T-helper 22 cell (primary cell): ENCODE results near the gene PARN.
"Not testable (repeated sequence)": the region's sequence is repeated elsewhere in the genome, so short reads cannot be mapped to it uniquely, and the experiment has no call there.

Source experiments
- DNase-seq: peaks from one replicate; pipeline ENCODE4 v3.0.0-alpha.2; 2020; ENCODE audit warnings: low read depth

The PARN gene

GRCh38 chr16:14400285-14400977, 229.6 kb downstream of the PARN start:
- DNase-seq: no peak

GRCh38 chr16:14399378-14400284, 230.4 kb downstream of the PARN start:
- DNase-seq: no peak

GRCh38 chr16:14398014-14398717, 231.9 kb downstream of the PARN start:
- no peak for DNase-seq

GRCh38 chr16:14395710-14396304, 234.3 kb downstream of the PARN start:
- not testable (repeated sequence) for DNase-seq

GRCh38 chr16:14394834-14395233, 235.2 kb downstream of the PARN start:
- DNase-seq: no peak

- no peak for DNase-seq
Measured at GRCh38 chr16:14392960-14393359, 237.1 kb downstream of the PARN start.

- no peak for DNase-seq
Measured at GRCh38 chr16:14389359-14389758, 240.7 kb downstream of the PARN start.

GRCh38 chr16:14388243-14388642, 241.8 kb downstream of the PARN start:
- DNase-seq: no peak

- DNase-seq: no peak
Measured at GRCh38 chr16:14386115-14386514, 243.9 kb downstream of the PARN start.
